Right atrium auricular region (tissue), 2 donors: ENCODE results near the gene ZWILCH. TPM values are rescaled to one million over a fixed set of nuclear protein-coding genes. Genes with fewer than 3 reads are reported as not detected.
"Not testable (repeated sequence)": the region's sequence is repeated elsewhere in the genome, so short reads cannot be mapped to it uniquely, and the experiment has no call there.

ENCODE experiments used
- DNase-seq: peaks from one replicate; pipeline ENCODE4 v3.0.0-alpha.2; 2019; ENCODE audit warnings: low spot score
- H3K27ac ChIP-seq, 2 donors: fragments of 200-600 bp; sonication (generic); 1 replicate in 1 of 2; 2 replicates in 1 of 2; pipeline ENCODE4 v1.5.1; 2016 to 2019
- H3K27me3 ChIP-seq, 2 donors: fragments of 200-600 bp; sonication (generic); one replicate each; pipeline versions ENCODE4 v1.5.1 to v1.6.0; 2017 to 2019
- H3K36me3 ChIP-seq: fragments of 200-600 bp; sonication (generic); one replicate; pipeline ENCODE4 v1.5.1; 2016
- H3K4me1 ChIP-seq, 2 donors: fragments of 200-600 bp; sonication (generic); one replicate each; pipeline versions ENCODE4 v1.5.1 to v1.6.0; 2017 to 2019
- H3K4me3 ChIP-seq, 2 donors: fragments of 200-600 bp; sonication (generic); 1 replicate in 1 of 2; 2 replicates in 1 of 2; pipeline ENCODE4 v1.5.1; 2017 to 2019; ENCODE audit warnings: mild to moderate bottlenecking in 1 of 2, moderate library complexity in 1 of 2
- H3K9me3 ChIP-seq, 2 donors: fragments of 200-600 bp; sonication (generic); one replicate each; pipeline ENCODE4 v1.5.1; 2019
- CTCF ChIP-seq, 2 donors: fragments of 200-600 bp; sonication (generic); IDR thresholded peaks; one replicate each; pipeline ENCODE4 v1.5.1; 2019; ENCODE audit warnings: antibody characterized with exemption in 2 of 2
- total RNA-seq, 2 donors: library from RNA; depleted of rRNA; stranded (reverse); fragments of >200 nt; gene quantifications; one replicate each; pipeline ENCODE4 v1.1.0, GENCODE V29; 2016

The ZWILCH gene
- total RNA-seq, 2 donors from 2014 or later = 0.89 to 0.98 TPM

DNA sequence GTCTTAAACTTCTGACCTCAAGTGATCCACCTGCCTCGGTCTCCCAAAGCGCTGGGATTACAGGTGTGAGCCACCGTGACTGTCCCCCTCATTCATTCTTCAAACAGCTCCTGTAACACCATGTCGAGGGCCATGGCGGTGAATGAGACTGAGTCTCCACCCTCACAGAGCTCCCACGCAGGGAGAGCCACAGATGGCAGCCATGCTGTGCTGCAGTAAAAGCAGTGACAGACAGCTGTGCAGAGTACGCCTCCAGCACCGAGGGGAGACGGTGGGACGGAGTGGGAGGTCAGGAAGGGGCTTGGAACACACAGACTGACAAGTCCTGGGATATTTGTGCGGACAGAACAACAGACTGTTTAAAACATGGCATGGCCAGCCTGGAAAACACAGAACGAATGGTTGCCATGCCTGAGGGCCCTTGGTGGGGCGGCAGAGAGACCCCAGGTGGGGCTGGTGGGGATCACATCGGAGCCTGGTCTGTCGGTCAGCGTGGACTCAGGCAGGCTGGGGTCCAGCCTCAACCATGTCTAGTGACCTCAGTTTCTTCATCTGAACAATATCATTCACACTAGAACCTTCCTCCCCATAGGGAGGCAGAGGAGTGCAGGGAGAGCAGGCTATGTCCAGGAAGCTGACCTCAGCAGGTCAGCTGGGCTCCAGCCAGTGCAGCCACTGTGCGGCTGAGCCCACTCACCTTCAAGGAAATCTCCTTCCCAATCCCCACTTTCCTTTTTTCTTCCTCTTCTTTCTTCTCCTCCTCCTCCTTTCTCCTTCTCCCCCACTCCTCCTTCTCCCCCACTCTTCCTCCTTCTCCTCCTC, 81.2 kb downstream of the ZWILCH start:
- no peak overlapping the region for H3K27ac ChIP-seq
- no peaks in the 10 kb centered on the region for H3K27me3 ChIP-seq
- DNase-seq = no peak
- H3K36me3 ChIP-seq = no peaks in the 10 kb centered on the region
- H3K9me3 ChIP-seq = no peaks in the 10 kb centered on the region
- H3K4me1 ChIP-seq = peaks cover 0 to 9% of the 10 kb centered on the region in 2 donors
- TF ChIP-seq CTCF (IDR thresholded peaks at IDR 0.05) = no peak
- no peak overlapping the region for H3K4me3 ChIP-seq

DNA sequence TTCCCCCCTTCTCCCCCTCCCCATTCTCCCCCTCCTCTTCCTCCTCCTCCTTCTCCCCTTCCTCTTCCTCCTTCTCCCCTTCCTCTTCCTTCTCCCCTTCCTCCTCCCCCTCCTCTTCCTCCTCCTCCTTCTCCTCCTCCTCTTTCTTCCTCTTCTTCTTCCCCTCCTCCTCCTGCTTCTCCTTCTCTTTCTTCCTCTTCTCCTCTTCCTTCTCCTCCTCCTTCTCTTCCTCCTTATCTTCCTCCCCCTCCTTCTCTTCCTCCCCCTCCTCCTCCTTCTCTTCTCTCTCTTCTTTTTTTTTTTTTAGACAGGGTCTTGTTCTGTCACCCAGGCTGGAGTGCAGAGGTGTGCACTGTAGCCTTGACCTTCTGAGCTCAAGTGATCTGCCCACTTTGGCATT, 81.9 kb downstream of the ZWILCH start:
- DNase-seq = no peak
- Histone ChIP-seq H3K9me3 (no peaks in the 10 kb centered on the region), H3K4me1 (peaks cover 0 to 9% of the 10 kb centered on the region in 2 donors), H3K27ac (no peak overlapping the region), H3K4me3 (no peak overlapping the region), H3K27me3 (no peaks in the 10 kb centered on the region), H3K36me3 (no peaks in the 10 kb centered on the region)
- TF ChIP-seq CTCF (IDR thresholded peaks at IDR 0.05) = no peak

DNA sequence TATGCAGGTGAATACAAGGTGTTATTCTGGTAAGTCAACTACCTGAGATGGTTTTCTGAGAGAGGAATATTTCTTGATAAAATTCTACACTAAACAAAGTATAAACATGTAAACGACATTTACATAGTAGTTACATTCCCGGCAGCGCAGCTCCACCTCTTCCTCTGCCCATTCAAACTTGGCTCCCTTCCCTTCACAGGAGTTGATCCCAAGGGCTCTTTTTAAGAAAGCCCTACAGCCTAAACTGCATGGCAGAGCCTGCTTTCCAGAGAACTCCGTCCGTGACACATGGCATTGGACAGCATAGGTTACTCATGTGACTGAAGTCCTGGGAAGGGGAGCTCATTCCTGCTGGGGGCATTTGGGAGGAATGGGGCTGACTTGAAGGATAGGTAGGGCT, 82.6 kb downstream of the ZWILCH start:
- peaks cover 0 to 9% of the 10 kb centered on the region in 2 donors for H3K4me1 ChIP-seq
- H3K36me3 ChIP-seq = no peaks in the 10 kb centered on the region
- TF ChIP-seq CTCF (IDR thresholded peaks at IDR 0.05) = no peak
- no peak overlapping the region for H3K4me3 ChIP-seq
- no peak for DNase-seq
- no peaks in the 10 kb centered on the region for H3K27me3 ChIP-seq
- no peak overlapping the region for H3K27ac ChIP-seq
- H3K9me3 ChIP-seq = no peaks in the 10 kb centered on the region

- Histone ChIP-seq H3K27ac (no peak overlapping the region), H3K4me1 (peaks cover 0 to 9% of the 10 kb centered on the region in 2 donors), H3K4me3 (no peak overlapping the region), H3K36me3 (no peaks in the 10 kb centered on the region), H3K27me3 (no peaks in the 10 kb centered on the region), H3K9me3 (no peaks in the 10 kb centered on the region)
- no peak for TF ChIP-seq CTCF (IDR thresholded peaks at IDR 0.05)
- no peak for DNase-seq
These were observed 83.4 kb downstream of the ZWILCH start for GRCh38 chr15:66588537-66588936.

GRCh38 chr15:66588971-66589370, 83.8 kb downstream of the ZWILCH start:
- no peaks in the 10 kb centered on the region for H3K9me3 ChIP-seq
- H3K4me3 ChIP-seq = no peak overlapping the region
- H3K27ac ChIP-seq = no peak overlapping the region
- no peak for TF ChIP-seq CTCF (IDR thresholded peaks at IDR 0.05)
- peaks cover 0 to 9% of the 10 kb centered on the region in 2 donors for H3K4me1 ChIP-seq
- no peak for DNase-seq
- no peaks in the 10 kb centered on the region for H3K27me3 ChIP-seq
- no peaks in the 10 kb centered on the region for H3K36me3 ChIP-seq

DNA sequence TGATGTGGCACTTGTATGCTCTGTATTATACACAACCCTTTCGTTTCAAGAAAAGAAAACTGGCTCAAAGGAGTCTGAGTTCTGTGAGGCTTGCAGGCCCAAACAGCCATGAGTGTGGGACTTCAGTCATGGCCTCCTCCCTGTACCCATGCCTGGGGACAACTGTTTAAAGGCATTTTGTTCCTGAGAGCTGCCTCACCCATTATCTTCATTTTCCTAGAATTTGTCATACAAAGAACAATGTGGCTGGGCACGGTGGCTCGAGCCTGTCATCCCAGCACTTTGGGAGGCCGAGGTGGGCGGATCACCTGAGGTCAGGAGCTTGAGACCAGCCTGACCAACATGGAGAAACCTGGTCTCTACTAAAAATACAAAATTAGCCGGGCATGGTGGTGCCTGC, 84.3 kb downstream of the ZWILCH start:
- H3K4me3 ChIP-seq = not testable (repeated sequence)

More for the DNA sequence above, 84.3 kb downstream of the ZWILCH start:
- H3K36me3 ChIP-seq, H3K27me3 ChIP-seq, H3K9me3 ChIP-seq, DNase-seq, H3K27ac ChIP-seq, H3K4me1 ChIP-seq: not testable (repeated sequence)
